ENCODE measurements around the gene WIF1.

The WIF1 gene

GRCh38 chr12:65121956-65122469, 908 bp upstream of the WIF1 start:
- DNase-seq, result no peak

DNA sequence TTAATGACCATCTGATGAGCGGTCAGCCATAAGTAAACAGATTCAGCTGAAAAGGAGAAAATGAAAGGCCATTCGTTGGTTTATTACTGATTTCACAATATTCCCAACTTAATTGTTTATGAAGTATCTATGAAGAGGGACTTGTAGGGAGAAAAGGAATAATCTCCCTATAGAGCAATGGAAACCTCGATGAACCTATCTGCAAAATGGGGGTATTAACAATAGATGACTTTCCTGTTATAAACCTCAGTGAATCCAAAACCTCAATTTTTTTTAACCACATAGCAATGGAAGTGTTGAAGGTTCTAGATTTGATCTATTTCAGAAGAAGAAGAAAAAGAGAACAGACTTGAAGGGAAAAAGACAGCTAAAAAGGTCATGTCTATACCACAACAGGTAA, 2.0 kb downstream of the WIF1 start:
- no peak for DNase-seq

- no peak for DNase-seq
These were observed 7.5 kb downstream of the WIF1 start for GRCh38 chr12:65113621-65114035.

DNA sequence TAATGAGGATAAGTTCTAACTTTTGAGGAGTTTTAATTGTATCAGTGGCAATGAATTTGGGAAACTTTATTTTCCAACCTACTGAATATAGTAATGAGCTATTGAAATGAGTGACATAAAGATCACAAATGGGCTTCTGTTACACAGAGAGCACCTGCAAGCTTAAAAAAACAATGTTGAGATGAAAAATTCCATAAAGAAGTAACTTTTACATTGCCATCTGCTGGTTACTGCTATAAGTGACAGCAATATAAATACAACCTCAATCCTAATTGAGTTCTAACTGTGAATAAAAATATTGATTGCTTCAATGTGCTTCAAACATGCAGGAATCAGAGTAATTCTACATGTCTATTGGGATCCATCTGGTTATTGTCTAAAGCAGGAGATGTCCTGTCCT, 14.2 kb downstream of the WIF1 start:
- no peak for DNase-seq

DNA sequence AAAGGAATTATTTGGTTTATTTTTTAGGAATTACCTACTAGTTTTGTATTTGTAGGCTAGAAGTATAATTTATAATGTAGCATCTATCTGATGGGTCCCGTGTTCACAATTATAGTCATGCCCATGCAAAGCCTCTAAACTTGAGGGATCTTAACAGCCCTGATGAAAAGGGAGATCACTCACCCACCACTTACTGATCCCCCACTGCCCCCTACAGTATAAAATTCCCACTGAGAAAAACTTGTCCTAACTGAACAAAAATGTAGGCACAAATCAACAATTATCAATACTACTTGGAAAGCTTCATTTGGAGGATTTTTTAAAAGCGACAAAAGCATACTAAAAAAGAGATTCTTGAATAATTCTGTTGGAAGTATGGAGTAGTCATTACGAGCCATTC, 21.0 kb downstream of the WIF1 start:
- no peak for DNase-seq

DNA sequence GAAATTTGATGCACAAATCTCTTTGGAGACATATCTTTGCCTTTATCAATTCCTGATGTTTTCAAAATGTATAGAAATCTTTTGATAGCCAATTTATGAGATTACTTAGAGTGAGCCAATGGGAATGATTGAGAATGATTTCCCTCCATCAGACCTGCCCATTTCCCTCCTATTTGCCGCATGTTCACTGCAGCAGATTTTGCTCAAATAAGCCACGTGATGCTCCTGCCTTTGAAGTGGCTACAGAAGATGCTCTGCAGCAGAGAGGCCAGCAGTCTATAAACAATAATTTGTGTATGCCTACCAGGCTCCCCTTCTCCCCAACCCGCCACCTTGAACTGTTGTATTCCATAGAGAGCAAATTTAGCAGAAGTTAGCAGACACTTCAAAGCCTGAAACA, 21.9 kb downstream of the WIF1 start:
- no peak for DNase-seq

- no peak for DNase-seq
These were observed 22.7 kb downstream of the WIF1 start for GRCh38 chr12:65098364-65098763.

- no peak for DNase-seq
These were observed 26.4 kb downstream of the WIF1 start for GRCh38 chr12:65094722-65095121.

DNA sequence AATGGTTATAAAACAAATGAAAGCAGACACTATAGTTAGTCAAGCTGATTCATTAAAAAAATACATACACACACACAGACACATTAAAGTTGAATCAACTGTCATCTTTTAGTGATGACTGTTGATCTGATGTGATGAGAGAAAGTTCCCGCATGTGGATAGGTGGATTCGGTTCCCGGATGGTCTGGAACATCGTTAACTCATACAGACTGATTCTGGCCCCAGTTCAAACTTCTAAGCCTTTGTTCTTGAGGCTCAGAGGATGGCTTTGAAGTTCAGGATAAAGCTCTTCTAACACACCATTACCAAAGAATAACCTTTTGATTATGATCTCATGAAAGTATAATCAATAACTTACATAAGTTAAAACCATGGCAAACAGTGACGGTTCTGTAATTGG, 27.5 kb downstream of the WIF1 start:
- DNase-seq, result no peak

DNA sequence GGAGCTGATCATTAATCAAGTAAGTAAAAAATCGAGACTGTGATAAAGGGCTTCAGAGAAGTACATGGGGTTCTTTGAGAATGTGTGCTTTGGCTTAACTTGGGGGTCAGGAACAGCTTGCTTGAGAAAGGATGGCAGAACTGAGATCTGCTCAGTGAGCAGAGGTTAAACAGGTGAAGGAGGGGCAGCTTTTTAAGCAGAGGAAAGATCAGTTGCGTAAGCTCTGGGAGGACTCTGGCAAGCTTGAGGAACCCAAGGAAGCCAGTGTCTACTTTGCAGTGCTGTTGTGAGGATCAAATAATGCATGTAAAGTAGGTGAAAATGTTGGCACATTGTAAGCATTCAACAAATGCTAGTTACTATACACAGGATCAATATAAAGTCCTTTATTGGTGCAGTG, 30.6 kb downstream of the WIF1 start:
- DNase-seq, result no peak

DNA sequence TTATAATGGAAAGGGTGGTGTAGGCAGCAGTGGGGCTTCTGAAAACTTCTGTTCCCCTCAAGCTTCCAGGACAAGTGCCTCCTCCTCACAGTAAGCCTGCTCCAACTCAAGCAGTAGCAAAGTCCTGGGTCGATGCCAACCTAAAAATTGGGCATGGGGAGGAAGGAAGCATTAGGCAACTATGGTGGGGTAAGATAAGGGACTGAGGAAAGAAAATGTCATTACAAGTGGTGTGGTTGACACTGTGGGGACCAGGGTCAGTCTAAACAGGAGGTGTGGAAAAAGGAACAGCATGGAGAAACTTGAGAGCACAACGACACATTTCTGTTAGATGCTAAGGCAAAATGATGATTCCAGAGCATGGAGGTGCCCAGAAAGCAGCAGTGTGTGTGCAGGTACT, 34.9 kb downstream of the WIF1 start:
- DNase-seq, result no peak

GRCh38 chr12:65084579-65084978, 36.5 kb downstream of the WIF1 start:
- no peak for DNase-seq

GRCh38 chr12:65083581-65083980, 37.5 kb downstream of the WIF1 start:
- DNase-seq, result no peak

DNA sequence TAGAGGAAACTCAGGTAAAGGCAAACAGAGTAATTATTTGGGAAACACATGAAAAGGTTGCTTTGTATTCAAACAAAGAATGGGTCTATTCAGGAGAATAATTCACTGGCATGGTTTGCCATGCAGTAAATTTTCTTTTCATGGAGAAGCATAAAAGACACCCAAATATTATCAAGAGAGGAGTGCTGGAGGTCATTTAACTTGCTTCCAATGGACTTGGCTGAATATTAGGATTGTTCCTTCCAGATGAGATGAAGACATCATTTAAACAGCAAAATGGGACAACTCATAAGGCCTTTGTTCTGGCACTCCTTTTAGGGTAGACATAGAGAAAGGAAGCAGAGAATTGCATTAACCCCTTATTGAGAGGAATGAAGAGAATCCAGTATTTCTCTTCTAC, 38.7 kb downstream of the WIF1 start:
- DNase-seq, result no peak

DNA sequence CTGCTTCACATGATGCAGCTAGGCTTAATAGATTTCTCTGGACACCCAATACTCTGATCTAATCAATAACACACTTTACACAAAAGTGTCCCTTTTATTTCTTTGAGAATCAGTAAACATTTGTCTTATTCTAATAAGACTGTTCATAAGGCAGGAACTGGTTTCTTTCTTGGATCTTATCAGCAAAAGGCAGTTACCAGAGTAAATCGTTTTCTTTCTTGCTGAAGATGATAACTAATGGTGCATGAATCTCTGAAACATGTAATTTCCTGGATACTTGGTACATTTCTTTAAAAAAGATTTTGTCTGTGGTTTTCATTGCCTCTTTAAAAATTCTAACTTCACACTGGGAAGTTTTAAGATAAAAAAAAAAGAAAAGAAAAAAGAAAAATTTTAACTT, 39.6 kb downstream of the WIF1 start:
- no peak for DNase-seq

GRCh38 chr12:65074932-65075331, 46.2 kb downstream of the WIF1 start:
- DNase-seq, result no peak

DNA sequence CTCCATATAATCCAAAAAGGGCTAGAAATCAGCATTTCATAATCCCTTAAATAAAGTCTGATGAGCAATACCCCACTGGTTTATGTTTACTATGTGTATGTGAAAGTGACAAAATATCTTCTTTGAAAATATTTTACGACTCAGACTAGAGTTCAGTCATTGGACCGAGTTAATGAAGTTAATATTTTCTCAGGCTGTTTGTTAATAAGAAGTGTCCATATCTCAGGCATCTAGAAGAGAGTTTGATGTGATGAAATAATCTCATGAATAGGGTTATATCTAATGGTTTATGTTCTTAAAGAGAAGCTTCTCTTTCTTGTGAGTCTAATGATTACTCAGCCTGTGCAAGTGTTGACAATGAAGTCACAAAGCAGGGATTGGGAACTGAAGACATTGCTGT, 51.8 kb downstream of the WIF1 start:
- no peak for DNase-seq

GRCh38 chr12:65067383-65067782, 53.7 kb downstream of the WIF1 start:
- no peak for DNase-seq

- DNase-seq, result no peak
These were observed 65.2 kb downstream of the WIF1 start for GRCh38 chr12:65055859-65056258.

- DNase-seq, result no peak
These were observed 69.9 kb downstream of the WIF1 start for GRCh38 chr12:65051218-65051617.

DNA sequence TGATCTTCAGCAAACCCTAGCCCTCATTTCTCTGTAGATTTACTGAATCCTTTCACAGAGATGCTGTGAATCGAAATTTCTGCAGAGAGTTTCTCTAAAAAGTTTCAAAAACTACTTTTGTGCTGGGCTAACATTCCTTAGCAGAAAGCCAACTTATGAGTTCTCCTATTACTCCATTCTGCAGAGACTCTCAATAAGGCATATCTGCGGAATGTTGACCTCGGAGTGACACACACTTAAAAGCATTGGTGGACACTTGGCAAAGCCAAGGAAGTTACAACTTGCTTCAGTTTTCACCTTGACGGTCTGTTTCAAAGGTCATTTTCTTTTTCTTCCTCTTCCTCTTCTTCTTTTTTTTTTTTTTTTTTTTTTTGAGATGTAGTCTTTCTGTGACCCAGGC, 75.8 kb downstream of the WIF1 start:
- no peak for DNase-seq

DNA sequence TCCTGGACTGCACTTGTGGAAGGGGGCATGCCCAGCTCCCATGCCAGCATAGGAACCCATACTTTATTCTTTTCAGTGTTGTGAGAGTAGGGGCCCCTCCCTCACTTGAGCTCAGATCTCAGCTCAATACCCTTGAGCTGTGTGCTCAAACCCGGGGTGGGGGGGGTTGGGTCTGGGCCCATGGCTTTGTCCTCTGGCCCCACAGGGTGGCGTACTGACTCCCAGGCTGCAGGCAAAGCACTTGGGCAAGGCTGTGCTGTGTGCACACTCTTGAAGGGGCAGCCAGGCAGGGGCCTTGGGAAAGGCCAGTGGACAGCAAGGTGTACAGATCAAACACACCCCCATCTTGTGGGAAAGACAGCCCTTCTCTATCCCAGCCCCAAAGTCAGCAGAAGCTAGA, 81.8 kb downstream of the WIF1 start:
- no peak for DNase-seq

GRCh38 chr12:65025136-65025535, 96.0 kb downstream of the WIF1 start:
- DNase-seq, result no peak

DNA sequence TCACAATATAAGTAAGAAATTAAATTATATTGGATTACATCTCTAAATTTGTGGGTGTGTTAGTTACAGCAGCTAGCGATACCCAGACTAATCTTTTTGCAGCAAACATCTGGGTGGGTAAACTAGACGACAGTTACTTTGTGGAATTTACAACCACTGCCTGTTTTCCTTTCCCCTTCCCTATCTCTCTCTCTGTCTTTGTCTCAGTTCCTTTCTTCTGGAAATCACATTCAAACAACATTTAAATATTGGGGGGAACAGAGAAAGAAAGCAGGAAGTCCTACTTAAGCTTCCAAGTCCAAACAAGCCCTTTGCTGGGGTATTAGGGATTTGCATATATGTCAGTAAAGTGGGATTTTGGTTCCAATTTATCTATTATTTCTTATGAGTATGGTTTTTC, 97.6 kb downstream of the WIF1 start:
- no peak for DNase-seq

GRCh38 chr12:65022960-65023359, 98.1 kb downstream of the WIF1 start:
- no peak for DNase-seq

- no peak for DNase-seq
These were observed 98.7 kb downstream of the WIF1 start for GRCh38 chr12:65022421-65022820.

Measured in activated CD4-positive, CD25-positive, alpha-beta regulatory T cell treated with anti-CD3 and anti-CD28 coated beads, Interleukin-2, amount 50 U/mL, for 72 hours (primary cell).